Measurements from ENCODE around the gene RRH. TPM values are rescaled to one million over a fixed set of nuclear protein-coding genes. Genes with fewer than 3 reads are reported as not detected.
"Not testable (repeated sequence)": the region's sequence is repeated elsewhere in the genome, so short reads cannot be mapped to it uniquely, and the experiment has no call there.

Gene RRH
- total RNA-seq, 2 donors from 2014 or later = not detected

- no peaks in the 10 kb centered on the region for H3K27me3 ChIP-seq
- DNase-seq = peak in 2 of 4 donors; percentile 34 to 39
- 30 to 33% methylated on average over 11 of the region's 11 CpGs for WGBS, 2 donors
- TF ChIP-seq CTCF (IDR thresholded peaks at IDR 0.05) = peak in 4 of 7 experiments; percentile 1 to 38 (median 19)
- TF ChIP-seq POLR2A (IDR thresholded peaks at IDR 0.05) = no peak
- no peaks in the 10 kb centered on the region for H3K9me3 ChIP-seq
- peak; percentile 54 for ATAC-seq
- peak overlapping the region in 3 of 4 donors; percentile 47 to 81 (median 47) for H3K27ac ChIP-seq
- H3K4me1 ChIP-seq = peaks cover 40% of the 10 kb centered on the region
- no peak overlapping the region for H3K4me3 ChIP-seq
- no peaks in the 10 kb centered on the region for H3K36me3 ChIP-seq (replicated peaks in 1 of 2; ENCODE audit: insufficient read depth in 1 of 2, low read depth in 2 of 2)
- intact Hi-C loops (cut with DNase I) = no loop called here
Measured at GRCh38 chr4:109873791-109874514, 46.2 kb downstream of the RRH start.

- 86 to 92% methylated on average over 1 of the region's 1 CpG for WGBS, 2 donors
- TF ChIP-seq CTCF (IDR thresholded peaks at IDR 0.05) (no peak), POLR2A (IDR thresholded peaks at IDR 0.05) (no peak)
- H3K27ac ChIP-seq = peak overlapping the region in 2 of 4 donors; percentile 35 to 81
- ATAC-seq = no peak
- H3K9me3 ChIP-seq = no peaks in the 10 kb centered on the region
- peaks cover 50% of the 10 kb centered on the region for H3K4me1 ChIP-seq
- no peaks in the 10 kb centered on the region for H3K36me3 ChIP-seq (replicated peaks in 1 of 2; ENCODE audit: insufficient read depth in 1 of 2, low read depth in 2 of 2)
- no peak for DNase-seq
- H3K27me3 ChIP-seq = no peaks in the 10 kb centered on the region
- intact Hi-C loops (cut with DNase I) = no loop called here
- H3K4me3 ChIP-seq = no peak overlapping the region
Measured at GRCh38 chr4:109875106-109875505, 47.3 kb downstream of the RRH start.

- H3K27me3 ChIP-seq; DNase-seq; ATAC-seq; H3K4me3 ChIP-seq; H3K36me3 ChIP-seq (replicated peaks in 1 of 2; ENCODE audit: insufficient read depth in 1 of 2, low read depth in 2 of 2); intact Hi-C loops (cut with DNase I); H3K9me3 ChIP-seq: not testable (repeated sequence)
- WGBS, 2 donors = 50 to 100% methylated on average over 1 to 2 of the region's 2 CpGs
- Histone ChIP-seq H3K4me1 (peaks cover 50% of the 10 kb centered on the region), H3K27ac (peak overlapping the region in 2 of 4 donors; percentile 35 to 81)
Measured at GRCh38 chr4:109875553-109875952, 47.8 kb downstream of the RRH start.

GRCh38 chr4:109876634-109877265, 49.0 kb downstream of the RRH start:
- intact Hi-C loops (cut with DNase I) = no loop called here
- Histone ChIP-seq H3K9me3 (no peaks in the 10 kb centered on the region), H3K27me3 (no peaks in the 10 kb centered on the region), H3K36me3 (replicated peaks in 1 of 2; ENCODE audit: insufficient read depth in 1 of 2, low read depth in 2 of 2) (no peaks in the 10 kb centered on the region), H3K4me1 (peaks cover 50% of the 10 kb centered on the region), H3K4me3 (no peak overlapping the region), H3K27ac (peak overlapping the region; percentile 54 to 81 (median 73))
- no peak for TF ChIP-seq POLR2A (IDR thresholded peaks at IDR 0.05)
- no peak for TF ChIP-seq CTCF (IDR thresholded peaks at IDR 0.05)
- no peak for DNase-seq
- 61 to 74% methylated on average over 2 of the region's 2 CpGs for WGBS, 2 donors
- no peak for ATAC-seq

- 8 to 23% methylated on average over 3 of the region's 3 CpGs for WGBS, 2 donors
- TF ChIP-seq POLR2A (IDR thresholded peaks at IDR 0.05) = no peak
- no peak for TF ChIP-seq CTCF (IDR thresholded peaks at IDR 0.05)
Measured at GRCh38 chr4:109877400-109877799, 49.6 kb downstream of the RRH start.

More at GRCh38 chr4:109877400-109877799, 49.6 kb downstream of the RRH start:
- peak; percentile 42 to 69 (median 62) for DNase-seq
- peak; percentile 86 for ATAC-seq
- no peaks in the 10 kb centered on the region for H3K9me3 ChIP-seq
- peak overlapping the region; percentile 54 to 81 (median 73) for H3K27ac ChIP-seq
- no peak overlapping the region for H3K4me3 ChIP-seq
- no peaks in the 10 kb centered on the region for H3K36me3 ChIP-seq (replicated peaks in 1 of 2; ENCODE audit: insufficient read depth in 1 of 2, low read depth in 2 of 2)
- intact Hi-C loops (cut with DNase I) = no loop called here
- H3K4me1 ChIP-seq = peaks cover 50% of the 10 kb centered on the region
- H3K27me3 ChIP-seq = no peaks in the 10 kb centered on the region

All from body of pancreas (tissue), 4 donors.